ENCODE data around the gene CLEC17A.

Gene CLEC17A

DNA sequence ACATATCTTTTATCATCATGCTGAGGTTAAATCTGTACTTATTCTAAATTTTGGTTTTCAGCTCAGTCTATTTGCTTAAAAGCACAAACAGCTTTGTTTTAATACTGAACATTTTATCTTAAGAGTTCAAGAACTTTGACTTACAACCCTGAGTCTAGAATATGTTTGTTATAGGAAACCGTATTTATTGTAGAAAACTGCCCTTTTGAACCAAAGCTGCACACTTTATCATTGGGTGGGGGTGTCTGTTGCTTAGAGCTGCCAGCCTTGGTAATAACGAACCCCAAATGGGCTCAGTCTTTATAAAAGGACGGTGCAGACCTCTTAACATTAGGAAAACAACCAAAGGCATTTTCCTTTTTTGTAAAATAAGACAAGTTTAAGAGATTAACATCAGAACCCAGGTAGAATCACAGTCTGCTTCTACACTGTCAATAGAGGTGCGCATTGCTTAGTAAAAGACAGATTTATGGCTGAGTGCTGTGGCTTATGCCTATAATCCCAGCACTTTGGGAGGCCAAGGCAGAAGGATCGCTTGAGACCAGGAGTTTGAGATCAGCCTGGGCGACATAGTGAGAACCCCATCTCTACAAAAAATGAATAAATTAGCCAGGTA lies 77.1 kb downstream of the CLEC17A start:
- DNase-seq = no peak

DNA sequence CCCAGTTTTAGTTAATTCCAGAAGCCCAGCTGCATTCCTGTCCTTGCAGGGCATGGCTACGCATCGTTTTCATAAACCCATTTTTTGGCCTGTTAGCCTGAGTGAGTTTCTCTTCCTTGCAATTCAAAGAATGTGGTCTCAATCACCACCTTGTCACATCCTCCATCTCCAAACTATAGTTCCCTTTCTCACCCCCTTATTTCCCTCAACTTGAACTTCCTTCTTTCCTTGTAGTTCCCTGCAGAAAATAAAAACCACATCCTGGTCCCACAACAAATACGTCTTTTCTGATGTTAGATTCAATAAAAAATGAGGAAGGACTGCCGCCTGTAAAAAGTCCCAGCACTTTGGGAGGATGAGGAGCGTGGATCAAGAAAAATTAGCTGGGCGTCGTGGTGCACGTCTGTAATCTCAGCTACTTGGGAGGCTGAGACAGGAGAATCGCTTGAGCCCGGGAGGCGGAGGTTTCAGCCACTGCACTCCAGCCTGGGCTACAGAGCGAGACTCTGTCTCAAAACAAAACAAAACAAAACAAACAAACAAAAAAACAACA lies 78.6 kb downstream of the CLEC17A start:
- DNase-seq = no peak

All from central memory CD4-positive, alpha-beta T cell (primary cell).